ENCODE measurements around the gene TM7SF2.

The TM7SF2 gene

GRCh38 chr11:65160643-65161042 is 49.0 kb downstream of the TM7SF2 start:
- no peak for DNase-seq

GRCh38 chr11:65163684-65164083 is 52.0 kb downstream of the TM7SF2 start:
- DNase-seq: no peak

Data from inflammatory macrophage treated with lipopolysaccharide for 4 hours (primary cell).